Transverse colon (tissue), 4 donors: ENCODE results near the gene RLN2.
"Not testable (repeated sequence)": the region's sequence is repeated elsewhere in the genome, so short reads cannot be mapped to it uniquely, and the experiment has no call there.

Experiments
- CTCF ChIP-seq, 5 experiments: fragments of 200-600 bp in 3 of 5; fragments of 450-650 bp in 2 of 5; sonication (generic) in 3 of 5; IDR thresholded peaks; 1 replicate in 2 of 5; 2 replicates in 3 of 5; pipeline ENCODE4 v1.5.1; 2016 to 2017; ENCODE audit warnings: antibody characterized with exemption in 5 of 5, inconsistent platforms in 3 of 5, mild to moderate bottlenecking in 2 of 5, moderate library complexity in 1 of 5
- POLR2AphosphoS5 ChIP-seq, 3 donors: sonication (generic); formaldehyde crosslinking; IDR thresholded peaks; one replicate each; pipeline ENCODE4 v1.6.1; 2016; ENCODE audit warnings: antibody characterized with exemption in 3 of 3

GRCh38 chr9:5331276-5331675 is 26.8 kb upstream of the RLN2 start:
- TF ChIP-seq CTCF, POLR2AphosphoS5 (IDR thresholded peaks at IDR 0.05): not testable (repeated sequence)
